Gastrocnemius medialis (tissue), 4 donors: Measurements from ENCODE around the gene SYT2. TPM values are rescaled to one million over a fixed set of nuclear protein-coding genes. Genes with fewer than 3 reads are reported as not detected.
"Not testable (repeated sequence)": the region's sequence is repeated elsewhere in the genome, so short reads cannot be mapped to it uniquely, and the experiment has no call there.

Experiments used
- ATAC-seq, 2 donors: fragments of 150-250 bp; one replicate each; pipeline ENCODE4 v1.9.1; 2016
- DNase-seq, 2 donors: peaks; one replicate each; pipeline ENCODE4 v3.0.0-alpha.2; 2019
- H3K27ac ChIP-seq, 4 donors: fragments of 200-600 bp; sonication (generic); 1 replicate in 1 of 4; 2 replicates in 3 of 4; pipeline ENCODE4 v1.5.1; 2016 to 2018; ENCODE audit warnings: mild to moderate bottlenecking in 2 of 4, moderate library complexity in 1 of 4
- H3K27me3 ChIP-seq, 3 donors: fragments of 200-600 bp; sonication (generic) in 2 of 3; 1 replicate in 1 of 3; 2 replicates in 2 of 3; pipeline versions ENCODE4 v1.5.1 to v1.6.0; 2016 to 2019; ENCODE audit warnings: mild to moderate bottlenecking in 1 of 3, moderate library complexity in 1 of 3
- H3K36me3 ChIP-seq, 2 donors: fragments of 200-600 bp; sonication (generic) in 1 of 2; one replicate each; pipeline ENCODE4 v1.5.1; 2017 to 2018
- H3K4me1 ChIP-seq, 2 donors: fragments of 200-600 bp; sonication (generic) in 1 of 2; one replicate each; pipeline ENCODE4 v1.5.1; 2016 to 2017; ENCODE audit warnings: mild to moderate bottlenecking in 2 of 2
- H3K4me3 ChIP-seq, 4 donors: fragments of 200-600 bp; sonication (generic) in 3 of 4; 1 replicate in 1 of 4; 2 replicates in 3 of 4; pipeline ENCODE4 v1.5.1; 2016 to 2019; ENCODE audit warnings: mild to moderate bottlenecking in 2 of 4
- H3K9me3 ChIP-seq, 3 donors: fragments of 200-600 bp; sonication (generic) in 2 of 3; 1 replicate in 1 of 3; 2 replicates in 2 of 3; pipeline ENCODE4 v1.5.1; 2016 to 2019
- CTCF ChIP-seq, 5 experiments: fragments of 450-650 bp in 3 of 5; fragments of 200-600 bp in 2 of 5; sonication (generic) in 2 of 5; IDR thresholded peaks in 4 of 5; conservative IDR thresholded peaks in 1 of 5; 1 replicate in 4 of 5; 2 replicates in 1 of 5; pipeline ENCODE4 v1.5.1; 2016 to 2019; ENCODE audit warnings: antibody characterized with exemption in 5 of 5, mild to moderate bottlenecking in 3 of 5, moderate library complexity in 3 of 5
- POLR2A ChIP-seq, 2 donors: fragments of 450-650 bp; IDR thresholded peaks; one replicate each; pipeline ENCODE4 v1.6.1; 2017; ENCODE audit warnings: antibody characterized with exemption in 2 of 2, mild to moderate bottlenecking in 2 of 2, moderate library complexity in 2 of 2
- in situ Hi-C, 4 donors: fragments of 200-750 bp; cut with MboI; loops; one replicate each; pipeline versions ENCODE4 v1.15.0 to v1.8.0; 2017; ENCODE audit warnings: low sequenced_read_pairs in 4 of 4
- intact Hi-C: fragments of 100-400 bp; cut with DNase I; formaldehyde crosslinking; loops from one replicate; pipeline ENCODE4 v1.15.1; 2023; ENCODE audit warnings: low total_unique reads
- total RNA-seq, 4 donors: library from RNA; depleted of rRNA; stranded (reverse); fragments of >200 nt; gene quantifications; one replicate each; pipeline versions ENCODE4 v1.1.0 to v1.2.3, GENCODE V29; 2016

The SYT2 gene
- total RNA-seq, 4 donors from 2014 or later = not detected

- Histone ChIP-seq H3K4me3 (no peak overlapping the region), H3K27me3 (peaks cover 10 to 18% (median 17%) of the 10 kb centered on the region in 3 donors), H3K9me3 (no peaks in the 10 kb centered on the region), H3K27ac (peak overlapping the region in 3 of 4 donors; percentile 27 to 45 (median 42)), H3K36me3 (no peaks in the 10 kb centered on the region), H3K4me1 (peaks cover 18 to 23% of the 10 kb centered on the region in 2 donors)
- intact Hi-C loops = loop anchor here (5.0 to 10.0 kb wide), 2 partner anchors 126 to 163 kb away; no protein-coding TSS in a partner anchor
- TF ChIP-seq POLR2A (IDR thresholded peaks at IDR 0.05) (no peak), CTCF (IDR thresholded peaks at IDR 0.05 in 4 of 5, conservative IDR thresholded peaks at IDR 0.05 in 1 of 5) (no peak)
- in situ Hi-C loops = no loop called here
- DNase-seq = no peak
- no peak for ATAC-seq
These were observed 82.3 kb downstream of the SYT2 start for GRCh38 chr1:202627841-202628565.

DNA sequence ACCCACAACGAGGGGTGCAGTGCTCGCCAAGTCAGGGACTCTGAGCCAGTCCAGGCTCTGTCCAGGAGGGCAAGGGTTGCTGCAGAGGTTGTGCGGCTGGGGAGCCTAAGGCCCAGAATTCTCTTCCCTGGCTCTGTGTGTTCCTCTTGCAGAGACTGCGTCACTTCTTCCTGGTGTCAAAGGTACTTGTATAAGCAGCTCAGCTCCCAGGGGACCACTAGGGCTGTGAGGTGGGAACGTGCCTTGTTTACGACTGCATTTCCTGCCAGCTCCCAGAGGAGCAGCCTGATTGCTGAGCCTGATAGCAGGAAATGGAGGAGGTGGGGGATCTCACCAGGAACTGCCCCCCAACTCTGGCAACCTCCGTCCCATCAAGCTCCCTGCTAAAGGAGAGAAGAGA, 83.2 kb downstream of the SYT2 start:
- H3K4me1 ChIP-seq = peaks cover 22 to 33% of the 10 kb centered on the region in 2 donors
- in situ Hi-C loops, H3K36me3 ChIP-seq, H3K4me3 ChIP-seq, H3K9me3 ChIP-seq: not testable (repeated sequence)
- peak overlapping the region; percentile 27 to 45 (median 39) for H3K27ac ChIP-seq
- intact Hi-C loops = loop anchor here (5.0 to 10.0 kb wide), 2 partner anchors 125 to 162 kb away; no protein-coding TSS in a partner anchor
- H3K27me3 ChIP-seq = peaks cover 10 to 18% (median 13%) of the 10 kb centered on the region in 3 donors
- ATAC-seq (peak; percentile 3 to 16), DNase-seq (peak in 1 of 2 donors; percentile 39)

DNA sequence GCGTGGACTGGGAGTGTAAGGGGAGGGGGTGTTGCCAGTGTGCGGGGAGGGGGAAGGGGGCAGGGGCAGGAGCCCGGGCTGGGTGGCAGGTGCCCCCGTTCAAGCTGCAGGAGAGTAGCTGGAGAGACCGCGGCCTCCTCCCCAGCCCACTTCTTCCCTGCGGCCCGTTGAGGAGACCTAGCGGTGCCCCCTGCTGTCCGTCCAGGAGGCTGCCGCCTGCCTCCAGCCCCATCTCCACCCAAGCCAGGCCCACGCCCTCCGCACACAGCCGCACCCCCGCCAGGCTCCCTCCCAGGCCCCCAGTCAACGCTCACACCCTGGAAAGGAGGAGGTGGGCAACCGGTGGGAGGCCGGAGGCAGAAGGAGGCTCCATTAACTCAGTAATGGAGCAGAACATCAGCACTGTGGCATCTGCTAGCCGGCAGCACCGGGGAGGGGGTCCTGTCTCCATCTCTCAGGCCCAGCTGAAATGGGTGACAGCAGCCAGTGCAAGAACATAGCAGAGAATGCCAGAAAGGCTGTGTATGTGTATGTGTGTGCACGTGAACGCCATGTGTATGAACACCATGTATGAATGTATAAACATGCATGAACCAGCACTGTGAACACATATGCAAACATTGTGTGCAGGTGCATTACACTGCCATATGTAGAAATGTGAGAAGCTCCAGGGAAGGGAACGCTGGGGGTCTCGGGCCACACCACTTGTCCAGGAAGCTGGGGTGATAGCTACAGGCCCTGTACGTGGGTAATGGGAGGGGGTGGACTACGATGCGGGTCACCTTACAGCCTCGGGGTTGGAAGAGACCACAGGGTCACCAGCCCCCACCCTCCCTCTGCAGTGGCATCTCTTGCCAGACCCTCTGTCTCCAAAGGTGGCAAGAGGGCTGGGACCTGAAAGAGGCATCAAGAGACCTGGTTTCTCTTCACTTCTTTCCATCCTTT, 84.6 kb downstream of the SYT2 start:
- no peaks in the 10 kb centered on the region for H3K9me3 ChIP-seq
- H3K36me3 ChIP-seq = no peaks in the 10 kb centered on the region
- peak; percentile 22 to 67 for ATAC-seq
- H3K27me3 ChIP-seq = peaks cover 0 to 4% (median 3%) of the 10 kb centered on the region in 3 donors
- intact Hi-C loops = loop anchor here (5.0 to 10.0 kb wide), 2 partner anchors 123 to 161 kb away; no protein-coding TSS in a partner anchor
- H3K4me1 ChIP-seq = peaks cover 22 to 34% of the 10 kb centered on the region in 2 donors
- no peak overlapping the region for H3K27ac ChIP-seq
- in situ Hi-C loops = no loop called here
- DNase-seq = peak; percentile 45 to 61
- TF ChIP-seq POLR2A (IDR thresholded peaks at IDR 0.05) (no peak), CTCF (IDR thresholded peaks at IDR 0.05 in 4 of 5, conservative IDR thresholded peaks at IDR 0.05 in 1 of 5) (peak; percentile 60 to 78 (median 69))
- no peak overlapping the region for H3K4me3 ChIP-seq

DNA sequence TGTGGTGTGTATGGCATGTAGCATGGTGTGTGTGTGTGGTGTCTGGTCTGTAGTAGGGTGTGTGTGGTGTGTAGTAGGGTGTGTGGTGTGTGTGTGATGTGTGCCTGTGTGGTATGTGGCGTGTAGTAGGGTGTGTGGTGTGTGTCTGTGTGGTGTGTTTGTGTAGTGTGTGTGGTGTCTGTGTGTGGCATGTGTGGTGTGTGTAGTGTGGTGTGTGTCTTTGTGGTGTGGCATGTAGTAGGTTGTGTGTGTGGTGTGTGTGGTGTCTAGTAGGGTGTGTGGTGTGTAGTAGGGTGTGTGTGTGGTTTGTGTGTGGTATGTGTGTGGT, 85.5 kb downstream of the SYT2 start:
- in situ Hi-C loops = loop anchor here in 1 of 4 donors (25.0 kb wide), 1 partner anchor 287 kb away; the partner anchor contains the start of genes PPP1R12B and UBE2T

More for the DNA sequence above, 85.5 kb downstream of the SYT2 start:
- Histone ChIP-seq H3K27me3 (no peaks in the 10 kb centered on the region), H3K4me3 (no peak overlapping the region), H3K36me3 (no peaks in the 10 kb centered on the region), H3K4me1 (peaks cover 22 to 34% of the 10 kb centered on the region in 2 donors), H3K9me3 (no peaks in the 10 kb centered on the region), H3K27ac (no peak overlapping the region)
- ATAC-seq (no peak), DNase-seq (no peak)
- TF ChIP-seq POLR2A (IDR thresholded peaks at IDR 0.05) (no peak), CTCF (IDR thresholded peaks at IDR 0.05 in 4 of 5, conservative IDR thresholded peaks at IDR 0.05 in 1 of 5) (no peak)
- intact Hi-C loops = loop anchor here (5.0 to 10.0 kb wide), 2 partner anchors 122 to 160 kb away; no protein-coding TSS in a partner anchor
